ENCODE results near the gene FAM83D.
"Not testable (repeated sequence)": the region's sequence is repeated elsewhere in the genome, so short reads cannot be mapped to it uniquely, and the experiment has no call there.

FAM83D gene

DNA sequence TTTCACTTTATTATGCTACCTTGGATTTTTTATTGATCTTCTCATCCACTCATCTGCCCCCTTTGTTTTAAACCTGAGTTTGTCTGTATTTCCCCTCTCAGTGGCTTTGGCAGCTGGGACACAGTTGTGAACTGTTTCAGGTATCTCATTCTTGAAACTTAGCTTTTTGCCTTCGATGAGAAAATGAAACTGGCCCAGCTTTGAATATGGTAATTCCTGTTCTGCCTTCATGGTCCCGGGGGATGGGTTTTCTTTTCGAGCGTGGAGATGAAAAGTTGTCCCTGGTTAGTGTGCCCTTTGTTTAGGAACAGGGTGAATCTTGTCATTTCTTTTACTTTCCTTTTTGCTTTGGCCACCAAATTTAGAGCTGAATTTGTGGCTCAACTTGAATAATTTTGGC lies 61.6 kb downstream of the FAM83D start:
- H3K36me3 ChIP-seq: peaks cover 14% of the 10 kb centered on the region
- H3K9me3 ChIP-seq (ENCODE audit: severe bottlenecking): no peaks in the 10 kb centered on the region
- H3K4me3 ChIP-seq (ENCODE audit: low read depth, low read length): no peak overlapping the region
- no peak for DNase-seq
- TF ChIP-seq CTCF (IDR thresholded peaks at IDR 0.05; ENCODE audit: low read depth, low read length): no peak
- no peaks in the 10 kb centered on the region for H3K27me3 ChIP-seq (ENCODE audit: insufficient read depth, low read depth, severe bottlenecking)
- no peak overlapping the region for H3K27ac ChIP-seq

DNA sequence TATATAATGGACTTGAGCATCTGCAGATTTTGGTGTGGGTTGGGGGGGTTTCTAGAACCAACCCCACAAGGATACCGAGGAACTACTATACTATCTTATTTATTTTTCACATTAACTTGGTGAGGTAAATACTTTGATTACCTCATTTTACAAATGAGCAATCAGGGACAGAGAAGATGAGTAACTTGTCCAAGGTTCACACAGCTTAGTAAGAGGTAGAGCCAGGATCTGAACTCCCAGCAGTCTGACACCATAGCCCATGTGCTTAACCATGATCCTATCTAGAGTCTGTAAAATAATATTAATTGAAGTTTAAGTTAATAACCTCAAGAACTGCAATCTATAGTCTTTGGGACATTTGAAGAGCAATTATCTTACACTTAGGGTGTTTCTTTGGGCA lies 64.5 kb downstream of the FAM83D start:
- Histone ChIP-seq H3K4me3 (ENCODE audit: low read depth, low read length) (no peak overlapping the region), H3K9me3 (ENCODE audit: severe bottlenecking) (no peaks in the 10 kb centered on the region), H3K27me3 (ENCODE audit: insufficient read depth, low read depth, severe bottlenecking) (no peaks in the 10 kb centered on the region), H3K27ac (no peak overlapping the region), H3K36me3 (peaks cover 16% of the 10 kb centered on the region)
- no peak for DNase-seq
- no peak for TF ChIP-seq CTCF (IDR thresholded peaks at IDR 0.05; ENCODE audit: low read depth, low read length)

GRCh38 chr20:38991814-38992704 lies 65.8 kb downstream of the FAM83D start:
- no peak for TF ChIP-seq CTCF (IDR thresholded peaks at IDR 0.05; ENCODE audit: low read depth, low read length)
- peaks cover 16% of the 10 kb centered on the region for H3K36me3 ChIP-seq

DNA sequence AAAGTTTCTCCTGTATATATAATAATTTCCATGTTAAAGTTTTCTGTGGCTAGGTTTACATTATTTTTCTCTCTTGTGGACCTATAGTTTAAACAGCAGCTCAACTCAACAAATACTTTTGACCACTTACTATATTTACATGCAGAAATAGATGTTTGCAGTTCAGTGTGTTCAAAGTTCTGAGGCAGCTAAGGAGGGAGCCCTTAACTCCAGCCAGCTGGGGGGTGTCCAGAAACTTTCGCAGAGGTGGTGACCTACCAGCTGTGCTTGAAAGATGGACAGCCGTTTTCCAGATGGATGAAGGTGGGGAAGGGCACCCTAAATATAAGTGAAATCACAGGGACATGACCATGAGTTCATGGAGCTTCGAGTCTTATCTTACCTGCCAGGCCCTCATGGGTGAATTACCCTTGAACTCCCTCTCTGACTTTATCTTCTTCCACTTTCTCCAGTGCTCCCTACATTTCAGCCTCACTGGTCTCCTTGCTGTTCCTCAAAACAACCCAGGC lies 69.4 kb downstream of the FAM83D start:
- H3K27me3 ChIP-seq (ENCODE audit: insufficient read depth, low read depth, severe bottlenecking): no peaks in the 10 kb centered on the region
- H3K4me3 ChIP-seq (ENCODE audit: low read depth, low read length): no peak overlapping the region
- no peak for DNase-seq
- H3K36me3 ChIP-seq: peaks cover 22% of the 10 kb centered on the region
- no peaks in the 10 kb centered on the region for H3K9me3 ChIP-seq (ENCODE audit: severe bottlenecking)
- no peak for TF ChIP-seq CTCF (IDR thresholded peaks at IDR 0.05; ENCODE audit: low read depth, low read length)
- no peak overlapping the region for H3K27ac ChIP-seq

More at GRCh38 chr20:38991814-38992704, 65.8 kb downstream of the FAM83D start:
- H3K27me3 ChIP-seq (ENCODE audit: insufficient read depth, low read depth, severe bottlenecking): no peaks in the 10 kb centered on the region
- no peak overlapping the region for H3K4me3 ChIP-seq (ENCODE audit: low read depth, low read length)
- H3K27ac ChIP-seq: no peak overlapping the region
- no peaks in the 10 kb centered on the region for H3K9me3 ChIP-seq (ENCODE audit: severe bottlenecking)
- no peak for DNase-seq

DNA sequence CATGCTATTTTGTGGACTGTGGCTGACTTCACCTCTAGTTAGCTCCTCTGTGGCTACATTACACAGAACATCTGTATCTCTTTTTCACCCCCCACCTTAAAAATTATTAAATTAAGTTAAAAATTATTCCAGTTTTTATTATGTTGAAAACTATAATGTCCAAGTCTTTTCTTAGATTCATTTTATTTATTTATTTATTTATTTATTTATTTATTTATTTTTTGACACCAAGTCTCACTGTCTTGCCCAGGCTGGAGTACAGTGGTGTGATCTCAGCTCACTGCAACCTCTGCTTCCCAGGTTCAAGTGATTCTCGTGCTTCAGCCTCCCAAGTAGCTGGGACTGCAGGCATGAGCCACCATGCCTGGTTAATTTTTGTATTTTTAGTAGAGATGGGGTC lies 70.6 kb downstream of the FAM83D start:
- H3K4me3 ChIP-seq (ENCODE audit: low read depth, low read length); DNase-seq; H3K9me3 ChIP-seq (ENCODE audit: severe bottlenecking); H3K27me3 ChIP-seq (ENCODE audit: insufficient read depth, low read depth, severe bottlenecking); H3K27ac ChIP-seq: not testable (repeated sequence)
- peaks cover 25% of the 10 kb centered on the region for H3K36me3 ChIP-seq

DNA sequence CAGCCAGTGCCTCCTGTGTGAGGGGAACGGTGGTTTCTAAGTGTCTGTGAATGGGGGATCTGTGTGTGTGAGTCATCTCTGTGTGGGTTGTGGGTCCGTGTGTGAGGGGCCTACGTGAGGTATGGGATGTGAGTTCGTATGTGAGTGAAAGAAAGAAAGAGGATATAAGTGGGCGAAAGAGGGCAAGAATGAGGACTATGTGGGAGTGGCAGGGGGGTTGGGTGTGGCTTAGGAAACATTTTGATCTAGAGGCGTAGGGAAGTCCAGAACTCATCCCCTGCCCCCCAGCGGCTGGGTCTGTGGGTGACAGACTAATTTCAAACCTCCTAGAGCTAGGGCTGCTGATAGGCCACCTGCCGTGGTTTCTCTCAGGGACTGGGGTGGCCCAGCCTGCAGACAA lies 71.4 kb downstream of the FAM83D start:
- TF ChIP-seq CTCF (IDR thresholded peaks at IDR 0.05; ENCODE audit: low read depth, low read length): no peak
- Histone ChIP-seq H3K27ac (no peak overlapping the region), H3K4me3 (ENCODE audit: low read depth, low read length) (no peak overlapping the region), H3K9me3 (ENCODE audit: severe bottlenecking) (no peaks in the 10 kb centered on the region), H3K36me3 (peaks cover 31% of the 10 kb centered on the region), H3K27me3 (ENCODE audit: insufficient read depth, low read depth, severe bottlenecking) (no peaks in the 10 kb centered on the region)
- DNase-seq: no peak

Measured in WERI-Rb-1 (cell line).